Right kidney (tissue), 1 donor: Measurements from ENCODE around the gene TAF4B.

Experiments
- DNase-seq: peaks from one replicate; pipeline ENCODE4 v3.0.0-alpha.2; 2016

TAF4B gene

DNA sequence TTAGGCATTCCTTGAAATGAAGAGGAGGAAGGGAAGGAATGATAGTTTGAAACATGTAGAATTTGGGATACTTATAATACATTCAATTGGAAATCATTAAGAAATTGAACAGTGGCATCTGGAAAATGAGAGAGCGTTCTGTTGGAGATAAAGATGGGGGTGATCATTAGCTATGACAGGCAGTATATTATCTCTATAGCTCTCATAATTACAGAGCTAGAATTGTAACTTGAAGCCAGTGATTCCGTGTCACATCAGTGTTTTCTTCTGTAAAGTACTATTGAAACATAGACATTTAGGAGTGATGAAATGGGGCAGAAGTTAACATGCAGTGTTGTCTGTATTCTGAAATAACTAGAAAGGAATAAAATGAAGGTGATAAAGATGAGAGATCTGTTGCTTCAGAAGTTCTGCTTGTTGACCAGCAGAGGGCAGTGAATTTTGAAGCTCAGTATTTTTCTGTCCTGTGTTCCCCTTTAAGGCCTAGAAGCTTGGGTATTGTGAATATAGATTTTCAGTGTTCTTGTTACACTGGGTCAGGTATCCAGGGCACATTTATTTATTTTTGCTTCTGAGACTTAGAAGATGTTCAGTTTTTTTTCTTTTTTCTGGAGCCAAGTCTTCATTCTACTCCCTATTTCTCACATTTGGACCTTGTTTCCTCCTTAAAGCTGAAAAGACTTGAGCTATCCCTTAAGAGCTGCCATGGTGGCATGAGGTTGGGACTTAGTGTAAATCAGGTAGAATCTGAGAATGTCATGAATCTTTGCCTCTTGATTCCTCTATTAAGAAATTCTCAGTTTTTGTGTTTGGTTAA, 157.4 kb downstream of the TAF4B start:
- DNase-seq: peak; percentile 29

DNA sequence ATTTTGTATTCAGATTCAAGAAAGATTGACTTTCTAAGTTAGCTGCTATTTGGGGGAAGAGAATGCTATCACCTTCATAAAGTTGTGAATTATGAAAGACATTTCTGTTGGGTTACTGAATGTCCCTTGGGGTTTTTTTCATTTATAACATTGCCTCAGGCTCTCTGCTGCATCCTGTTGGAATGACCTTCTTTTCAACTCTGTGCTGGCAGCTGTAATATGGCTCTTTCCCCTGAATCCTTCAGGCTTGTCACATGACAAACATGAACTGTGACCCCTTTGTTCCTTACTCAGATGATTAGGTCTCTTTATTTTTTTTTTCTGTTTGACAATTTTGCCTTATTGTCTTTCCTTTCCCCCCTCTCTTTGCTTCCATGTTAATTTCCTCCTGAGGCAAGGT, 159.8 kb downstream of the TAF4B start:
- peak; percentile 22 for DNase-seq

DNA sequence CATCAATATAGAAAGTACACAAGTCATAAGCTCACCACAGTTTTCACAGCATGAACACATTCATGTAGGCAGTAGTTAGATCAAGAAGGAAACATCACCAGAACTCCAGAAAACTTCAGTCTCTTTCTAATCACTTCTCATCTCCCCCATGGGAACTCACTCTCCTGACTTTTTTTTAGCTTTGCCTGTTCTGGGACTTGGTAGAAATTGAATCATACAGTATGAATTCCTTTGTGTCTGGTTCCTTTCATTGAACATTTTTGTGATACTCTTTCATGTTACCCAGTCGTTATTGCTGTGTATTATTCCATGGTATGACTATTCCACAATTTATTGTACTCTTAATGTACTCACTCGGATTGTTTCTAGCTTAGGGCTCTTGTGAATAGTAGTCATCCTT, 160.2 kb downstream of the TAF4B start:
- DNase-seq: no peak

DNA sequence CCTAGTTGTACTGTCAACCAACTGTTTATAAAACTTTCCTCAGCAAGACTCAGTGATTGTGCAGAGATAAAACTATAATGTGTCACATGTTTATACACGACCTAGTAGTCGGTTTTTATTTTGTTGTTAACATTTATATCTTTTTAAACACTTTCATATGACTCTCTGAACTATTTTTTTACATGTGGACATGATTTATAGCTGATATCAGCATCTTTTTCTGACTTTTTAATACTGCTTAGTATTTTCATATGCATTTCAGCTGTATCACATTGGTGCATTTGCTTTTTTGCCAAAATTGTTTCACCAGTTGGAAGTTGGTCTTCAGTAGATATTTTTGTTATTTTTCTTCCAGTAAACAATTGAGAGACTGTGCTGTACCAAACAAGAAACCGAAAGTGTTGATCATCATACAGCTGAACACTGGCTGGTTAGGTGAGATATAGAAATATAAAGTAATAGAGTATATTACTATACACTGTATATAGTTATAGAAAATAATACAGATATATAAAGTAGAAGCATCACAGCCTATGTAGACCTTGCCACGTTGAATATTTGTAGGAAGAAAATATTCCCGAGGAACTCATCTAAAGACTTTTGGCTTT, 167.9 kb downstream of the TAF4B start:
- DNase-seq: no peak

DNA sequence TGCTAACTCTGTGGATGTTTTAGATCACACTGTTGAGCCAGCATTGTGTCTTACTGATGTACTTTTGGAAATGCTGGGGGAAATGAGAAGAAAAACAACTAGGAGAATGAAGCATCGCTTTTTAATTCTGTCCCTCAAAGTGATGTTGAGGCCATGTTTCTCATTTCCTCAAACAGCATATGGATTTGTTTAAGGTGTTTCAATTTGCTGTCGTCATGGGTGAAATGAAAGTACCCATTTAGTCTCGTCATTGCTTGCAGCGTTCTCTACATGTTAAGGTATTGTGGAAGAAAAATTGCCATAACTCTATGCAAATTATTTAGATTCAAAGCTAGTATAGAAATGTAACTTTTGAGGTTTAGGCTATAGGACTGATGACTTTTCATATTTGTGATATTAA, 170.8 kb downstream of the TAF4B start:
- no peak for DNase-seq

DNA sequence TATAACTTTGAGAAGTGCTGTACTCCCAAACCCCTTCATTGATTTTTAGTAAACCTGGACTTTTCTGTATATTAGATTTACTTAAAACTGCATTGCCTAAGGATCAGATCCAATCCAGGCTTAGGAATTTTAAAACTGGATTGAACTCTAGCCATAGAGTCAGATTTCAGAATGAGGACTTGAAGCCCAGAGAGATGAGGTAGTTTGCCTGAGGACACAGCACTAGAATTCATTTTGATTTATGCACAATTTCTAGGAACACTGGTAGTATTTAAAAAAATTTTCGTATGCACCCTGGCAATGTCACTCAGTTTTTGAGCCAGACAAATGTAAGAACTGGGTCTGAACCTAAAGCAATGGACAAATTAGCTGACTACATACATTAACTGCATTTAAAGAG, 177.2 kb downstream of the TAF4B start:
- no peak for DNase-seq

DNA sequence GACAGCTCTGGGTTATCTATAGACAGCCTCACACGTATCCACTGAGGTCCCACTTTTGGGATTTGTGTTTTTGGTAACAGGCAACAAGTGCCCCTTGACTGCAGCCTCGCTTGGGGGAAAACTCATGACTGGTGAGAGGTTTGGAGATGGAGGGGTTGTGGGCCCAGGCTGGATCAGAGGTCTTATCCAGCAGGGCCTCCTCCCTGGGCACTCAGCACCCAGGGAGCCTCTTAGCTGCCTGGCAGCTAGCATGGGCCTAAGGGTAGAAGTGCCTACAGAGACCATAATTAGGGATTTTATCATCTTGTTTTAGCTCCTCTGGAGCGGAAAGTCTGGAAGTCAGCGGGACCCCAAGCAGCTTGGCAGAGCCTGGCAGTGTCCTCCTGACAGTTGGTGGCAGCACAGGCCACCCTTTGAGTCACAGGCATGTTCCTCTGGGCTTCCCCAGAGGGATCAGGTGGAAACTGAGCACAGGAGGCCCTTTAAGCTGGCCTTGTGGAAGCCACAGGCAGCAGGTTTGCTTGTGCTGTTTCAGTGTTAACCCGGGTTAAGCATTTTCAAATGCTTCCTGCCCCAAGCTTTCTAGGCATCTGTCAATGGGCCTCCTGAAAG, 179.1 kb downstream of the TAF4B start:
- DNase-seq: peak; percentile 43

DNA sequence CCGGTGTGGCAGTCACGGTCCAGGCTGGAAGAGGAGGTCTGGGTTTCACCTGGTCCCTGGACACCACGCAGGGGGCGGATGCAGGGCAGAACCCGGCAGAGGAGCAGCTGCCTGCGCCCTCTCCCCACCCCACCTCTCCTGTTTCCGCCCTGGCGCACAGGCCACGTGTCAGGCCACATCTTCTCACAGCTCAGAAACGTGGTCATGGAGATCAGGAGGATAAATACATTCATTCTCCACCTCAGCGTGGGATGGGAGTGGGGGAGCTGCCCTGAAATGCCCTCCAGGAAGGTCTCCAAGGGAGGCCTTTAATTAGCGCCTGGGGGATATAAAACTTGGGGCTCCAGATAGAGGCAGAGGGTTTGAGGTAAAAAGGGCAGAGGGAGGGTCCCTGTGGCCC, 180.1 kb downstream of the TAF4B start:
- DNase-seq: no peak

DNA sequence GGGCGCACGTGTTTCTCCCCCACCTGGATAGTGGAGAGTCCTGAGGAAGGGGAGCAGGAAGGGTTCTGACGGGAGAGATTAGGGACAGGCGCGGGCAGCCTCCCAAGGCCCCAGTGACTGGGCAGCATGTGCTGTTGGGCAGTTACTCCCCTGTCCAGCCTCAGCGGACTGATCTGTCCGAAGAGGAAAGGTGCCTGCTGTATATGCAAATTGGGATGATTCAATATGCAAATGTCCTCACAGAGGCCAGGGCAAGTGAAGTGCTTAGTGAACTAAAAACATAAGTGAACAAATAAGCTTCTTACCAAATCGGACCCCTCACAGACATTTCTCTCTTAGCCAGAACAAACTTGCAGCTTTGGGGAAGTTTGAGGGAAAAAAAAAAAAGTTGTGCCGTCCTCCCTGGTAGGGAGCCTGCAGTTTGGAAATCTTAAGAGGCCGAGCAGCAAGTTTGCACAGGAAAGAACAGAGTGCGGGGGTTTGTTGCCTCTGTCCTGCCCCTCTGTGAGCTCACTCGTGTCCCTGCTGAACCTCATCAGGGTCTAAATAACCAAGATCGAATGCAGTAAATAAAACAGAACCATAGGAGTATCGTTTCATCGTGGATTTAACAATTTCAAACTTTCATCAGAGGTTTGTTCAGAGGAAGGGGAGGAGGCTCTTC, 180.7 kb downstream of the TAF4B start:
- peak; percentile 34 for DNase-seq

DNA sequence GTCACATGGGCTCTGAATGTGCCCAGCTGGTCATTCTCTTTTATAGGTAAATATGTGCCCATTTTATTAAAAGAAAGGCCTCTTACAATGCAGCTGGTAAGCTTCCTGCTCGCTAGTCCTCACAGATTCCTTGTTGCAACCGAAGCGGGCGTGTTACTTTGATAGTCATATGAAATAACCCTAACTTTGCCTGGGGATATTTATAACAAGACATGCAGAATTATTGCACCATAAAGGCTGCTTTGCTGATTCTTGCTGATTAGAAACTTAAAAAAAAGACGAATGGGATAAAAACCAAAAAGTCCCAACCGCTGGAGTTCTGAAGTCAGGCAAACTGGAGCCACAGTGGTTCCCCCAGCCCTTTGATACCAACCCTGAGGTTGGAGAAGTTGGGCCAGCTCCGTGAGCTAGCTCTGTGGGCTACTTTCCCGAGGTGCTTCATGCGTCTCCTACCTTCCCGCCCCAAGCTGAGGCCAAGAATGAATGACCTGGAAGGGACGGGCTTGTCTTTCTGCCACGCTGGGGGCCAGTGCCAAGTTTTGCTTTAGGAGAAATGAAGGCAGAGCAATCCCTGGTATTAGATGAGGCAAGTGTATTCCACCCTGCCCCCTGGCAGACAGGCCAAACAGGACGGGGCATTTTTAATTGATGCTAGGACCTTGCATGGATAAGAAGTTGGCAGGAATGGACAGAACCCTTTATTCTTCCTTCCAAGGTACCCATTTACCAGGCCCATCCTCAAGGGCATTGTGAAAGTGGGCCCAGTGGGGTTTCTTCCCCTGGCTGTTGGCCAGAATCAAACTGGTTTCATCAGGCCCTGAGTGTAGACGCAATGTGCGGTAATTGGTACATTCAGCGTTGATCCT, 181.7 kb downstream of the TAF4B start:
- DNase-seq: no peak

DNA sequence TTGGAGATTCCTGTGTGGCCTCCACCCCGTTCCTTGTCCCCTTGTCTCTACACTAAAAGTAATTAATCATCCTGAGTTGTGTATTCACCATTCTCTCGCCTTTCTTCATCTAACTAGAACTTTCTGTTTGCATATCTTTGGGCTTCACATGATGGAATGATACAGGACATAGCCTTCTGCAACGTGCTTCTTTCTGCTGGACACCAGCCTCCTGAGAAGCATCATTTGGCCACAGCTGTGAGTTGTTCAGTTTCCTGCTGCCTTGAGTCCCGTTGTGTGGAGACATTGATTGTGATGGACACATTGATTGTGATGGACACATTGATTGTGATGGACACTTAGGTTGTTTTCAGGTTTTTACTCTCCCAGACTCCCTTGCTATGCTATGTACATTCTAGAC, 182.8 kb downstream of the TAF4B start:
- DNase-seq: no peak

DNA sequence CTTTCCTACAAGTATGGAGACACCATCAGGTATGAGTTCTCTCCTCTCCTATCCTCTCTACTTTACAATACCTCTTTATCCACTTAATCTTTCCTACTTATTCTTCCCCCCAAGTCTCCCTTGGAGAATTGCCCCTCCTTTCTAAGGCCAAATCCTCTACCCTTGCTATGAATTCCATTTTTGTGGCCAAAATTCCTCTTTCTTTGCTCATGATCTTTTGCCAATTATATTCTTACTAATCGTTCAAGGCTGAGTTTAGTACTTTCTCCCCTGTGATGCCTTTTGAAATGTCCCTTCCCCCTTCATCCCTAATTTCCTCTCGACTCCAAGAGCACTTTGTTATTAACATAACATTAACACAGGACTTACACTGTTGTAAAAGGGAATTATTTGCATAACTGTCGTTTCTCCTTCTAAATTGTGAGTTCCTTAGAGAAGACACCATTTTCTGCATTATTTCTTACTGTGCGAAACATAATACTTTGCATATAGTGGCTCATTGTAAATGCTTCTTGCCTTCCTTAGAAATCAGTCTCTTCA, 188.7 kb downstream of the TAF4B start:
- no peak for DNase-seq

DNA sequence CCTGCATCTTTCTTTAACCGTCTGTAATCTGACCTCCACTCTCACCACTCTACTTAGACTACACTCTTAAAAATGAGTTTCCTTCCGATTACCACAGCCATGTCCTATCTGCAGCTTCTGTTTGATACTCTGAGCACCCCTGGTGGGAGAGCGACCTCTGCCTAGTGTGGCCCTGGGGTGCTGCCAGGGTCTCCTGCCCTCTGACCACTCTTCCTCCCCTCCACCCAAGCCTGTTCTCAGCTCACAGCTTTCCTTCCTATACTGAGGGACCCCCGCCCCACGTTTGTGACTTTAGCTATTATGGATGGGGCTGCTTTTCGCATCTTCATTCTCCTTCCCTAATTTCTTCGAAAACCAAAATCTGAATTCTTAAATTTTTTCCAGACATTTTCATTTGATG, 189.4 kb downstream of the TAF4B start:
- DNase-seq: no peak

DNA sequence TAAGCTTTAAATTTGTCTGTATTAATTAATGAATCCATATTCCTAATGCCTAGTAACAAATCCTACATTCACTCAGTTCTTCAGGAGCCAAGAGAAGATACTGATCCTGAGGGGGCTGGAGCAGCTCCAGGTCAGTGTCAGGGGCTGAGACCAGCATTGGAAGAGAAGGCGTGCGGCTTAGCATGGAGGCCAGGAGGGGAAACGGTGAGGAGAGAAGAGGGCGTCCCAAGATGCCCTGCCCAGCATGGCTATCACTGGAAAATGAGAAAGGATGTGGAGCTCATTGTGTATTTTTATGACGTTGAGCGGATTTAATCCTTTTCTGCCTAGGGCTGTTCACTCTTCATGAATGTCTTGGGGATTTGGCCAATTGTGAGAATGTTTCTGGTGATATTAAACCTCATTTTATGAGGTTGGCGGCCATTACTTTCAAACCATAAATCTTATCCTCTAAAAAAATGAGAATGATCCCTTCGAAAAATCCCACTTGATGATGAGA, 190.5 kb downstream of the TAF4B start:
- DNase-seq: no peak

DNA sequence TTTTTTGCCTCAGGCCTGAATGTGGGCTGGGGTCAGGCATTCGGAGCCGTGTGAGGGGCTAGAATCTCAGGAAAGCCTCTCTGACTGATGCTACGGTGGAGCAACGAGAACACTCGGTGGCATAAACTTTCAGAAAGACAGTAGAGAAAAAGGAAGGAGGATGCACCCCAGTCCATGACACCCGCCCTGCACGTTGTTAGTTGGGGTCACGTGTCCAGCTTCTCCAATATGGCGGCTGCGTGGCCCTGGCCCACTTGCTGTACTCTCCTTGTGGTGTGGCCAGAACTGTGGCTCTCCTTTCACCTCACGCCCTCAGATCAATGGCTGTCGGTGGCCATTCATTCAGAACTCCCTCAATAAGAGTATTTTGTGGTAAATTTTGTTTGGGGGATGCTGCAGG, 190.9 kb downstream of the TAF4B start:
- DNase-seq: no peak

DNA sequence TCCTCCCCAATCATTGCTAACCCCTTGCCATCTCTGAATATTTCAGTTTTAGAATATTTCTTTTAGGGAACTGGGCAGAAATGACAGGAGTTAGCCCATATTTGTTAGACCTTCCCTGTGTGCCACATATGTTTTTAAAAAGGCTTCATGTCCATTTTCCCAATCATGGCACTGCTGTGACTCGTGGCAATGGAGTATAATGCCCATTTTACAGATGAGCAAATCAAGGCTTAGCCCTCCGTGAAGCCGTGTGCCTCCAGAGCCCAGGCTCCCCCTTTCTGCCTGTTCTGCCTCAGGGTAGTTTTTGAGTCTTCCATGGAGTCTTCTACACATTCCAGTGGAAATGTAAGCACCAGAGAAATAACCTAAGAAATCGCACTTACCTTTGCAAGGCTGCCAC, 192.0 kb downstream of the TAF4B start:
- no peak for DNase-seq

DNA sequence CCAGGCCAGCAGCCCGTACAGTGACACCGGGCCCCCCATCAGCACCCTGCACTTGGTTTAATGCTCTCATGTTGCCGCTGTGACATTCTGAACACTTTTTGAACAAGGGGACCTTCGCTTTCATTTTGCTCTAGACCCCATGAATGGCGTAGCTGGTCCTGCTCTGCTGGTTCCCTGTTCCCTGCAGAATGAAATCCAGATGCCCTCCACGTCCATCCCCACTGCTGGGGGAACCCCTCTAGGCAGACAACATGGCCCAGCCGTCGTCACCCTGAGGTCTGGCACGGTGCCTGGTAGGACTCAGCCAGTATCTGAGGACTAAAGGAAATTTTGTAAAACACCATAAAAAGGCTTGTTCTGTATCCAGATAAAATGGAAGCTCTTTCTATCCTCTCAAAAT, 193.5 kb downstream of the TAF4B start:
- DNase-seq: no peak

DNA sequence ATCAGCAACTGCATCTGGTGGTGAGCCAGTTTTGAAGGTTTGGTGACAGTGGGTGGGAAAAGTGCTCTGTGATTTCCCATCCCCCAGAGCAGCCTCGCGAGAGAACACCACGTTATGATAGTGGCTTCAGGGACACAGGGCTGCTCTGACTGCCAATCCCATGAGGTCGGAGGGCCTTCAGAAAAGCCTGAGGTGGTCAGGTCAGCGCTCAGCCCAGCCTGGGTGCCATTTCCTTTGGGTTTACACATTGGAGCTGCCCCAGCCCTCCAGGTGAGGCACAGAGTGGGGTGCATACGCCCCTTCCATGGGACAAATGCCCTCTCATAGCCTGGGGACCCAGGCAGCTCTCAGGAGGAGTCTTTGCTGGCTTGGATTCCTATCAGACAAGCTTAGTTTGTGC, 195.3 kb downstream of the TAF4B start:
- DNase-seq: no peak

DNA sequence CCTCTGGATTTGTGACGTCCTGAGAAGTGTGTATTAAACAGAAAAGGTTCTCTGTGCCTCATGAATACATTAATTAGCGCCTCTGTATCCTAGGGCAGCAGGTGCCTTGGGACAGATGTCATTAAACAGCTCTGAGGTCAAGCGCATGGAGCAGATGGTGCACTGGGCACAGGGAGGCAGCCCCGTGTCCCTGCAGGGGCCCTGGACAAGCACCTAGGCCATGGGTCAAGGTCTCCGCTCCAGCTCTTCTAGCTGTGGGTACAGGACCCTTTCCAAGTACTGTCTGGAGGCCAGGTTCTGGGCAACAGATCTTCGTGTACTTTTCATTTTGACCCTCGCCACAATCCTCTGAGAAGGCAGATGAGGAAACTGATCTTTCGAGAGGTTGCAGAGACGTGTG, 195.7 kb downstream of the TAF4B start:
- no peak for DNase-seq

DNA sequence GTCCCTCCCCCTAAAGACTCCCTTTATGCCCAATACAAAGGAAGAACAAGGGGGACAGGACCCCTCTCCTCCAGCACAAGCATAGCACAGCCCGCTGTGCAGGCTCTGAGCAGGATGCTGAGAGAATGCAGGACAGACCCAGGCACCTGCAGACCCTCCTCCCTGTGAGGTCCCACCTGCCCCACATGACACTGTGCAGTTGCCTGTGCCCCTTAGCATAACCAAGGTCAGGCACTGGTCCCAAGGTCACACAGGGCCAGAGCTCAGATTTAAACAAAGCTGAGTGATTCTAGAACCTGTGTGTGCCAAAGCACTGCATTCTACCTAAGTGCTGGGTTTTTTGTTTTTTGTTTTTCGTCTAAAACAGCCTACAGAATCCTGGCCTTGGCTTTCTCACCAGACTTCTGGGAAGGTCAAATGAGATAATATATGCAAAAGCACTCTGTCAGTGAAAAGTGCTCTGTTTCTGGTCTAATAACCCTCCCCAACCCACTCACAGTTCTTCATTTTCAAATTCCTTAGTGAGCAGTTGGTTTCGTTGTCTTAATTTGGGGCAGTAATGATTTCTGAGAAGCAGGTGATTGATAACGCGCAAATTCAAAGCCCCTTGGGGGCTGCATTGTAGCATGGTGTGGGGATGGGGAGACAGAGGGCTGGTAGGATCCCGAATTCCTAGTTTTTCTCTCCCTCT, 196.4 kb downstream of the TAF4B start:
- DNase-seq: no peak
